Gastroesophageal sphincter (tissue), 3 donors: Measurements from ENCODE around the gene PLAC9.

Experiments used
- EP300 ChIP-seq: sonication (generic); formaldehyde crosslinking; IDR thresholded peaks from one replicate; pipeline ENCODE4 v1.6.1; 2017; ENCODE audit warnings: antibody characterized with exemption, mild to moderate bottlenecking
- POLR2A ChIP-seq, 2 donors: fragments of 450-650 bp; IDR thresholded peaks; one replicate each; pipeline ENCODE4 v1.6.1; 2017; ENCODE audit warnings: antibody characterized with exemption in 2 of 2, mild to moderate bottlenecking in 2 of 2, moderate library complexity in 1 of 2
- POLR2AphosphoS5 ChIP-seq: sonication (generic); formaldehyde crosslinking; IDR thresholded peaks from one replicate; pipeline ENCODE4 v1.6.1; 2017; ENCODE audit warnings: antibody characterized with exemption
- TF ChIP-seq, protein P1 (sequence below), 4 experiments: fragments of 200-600 bp in 2 of 4; fragments of 450-650 bp in 2 of 4; sonication (generic) in 1 of 4; IDR thresholded peaks; one replicate each; pipeline ENCODE4 v1.5.1; 2017 to 2019; ENCODE audit warnings: antibody characterized with exemption in 4 of 4, mild to moderate bottlenecking in 2 of 4, moderate library complexity in 2 of 4

GRCh38 chr10:80184291-80184690, 51.8 kb downstream of the PLAC9 start:
- TF ChIP-seq, protein P1, sequence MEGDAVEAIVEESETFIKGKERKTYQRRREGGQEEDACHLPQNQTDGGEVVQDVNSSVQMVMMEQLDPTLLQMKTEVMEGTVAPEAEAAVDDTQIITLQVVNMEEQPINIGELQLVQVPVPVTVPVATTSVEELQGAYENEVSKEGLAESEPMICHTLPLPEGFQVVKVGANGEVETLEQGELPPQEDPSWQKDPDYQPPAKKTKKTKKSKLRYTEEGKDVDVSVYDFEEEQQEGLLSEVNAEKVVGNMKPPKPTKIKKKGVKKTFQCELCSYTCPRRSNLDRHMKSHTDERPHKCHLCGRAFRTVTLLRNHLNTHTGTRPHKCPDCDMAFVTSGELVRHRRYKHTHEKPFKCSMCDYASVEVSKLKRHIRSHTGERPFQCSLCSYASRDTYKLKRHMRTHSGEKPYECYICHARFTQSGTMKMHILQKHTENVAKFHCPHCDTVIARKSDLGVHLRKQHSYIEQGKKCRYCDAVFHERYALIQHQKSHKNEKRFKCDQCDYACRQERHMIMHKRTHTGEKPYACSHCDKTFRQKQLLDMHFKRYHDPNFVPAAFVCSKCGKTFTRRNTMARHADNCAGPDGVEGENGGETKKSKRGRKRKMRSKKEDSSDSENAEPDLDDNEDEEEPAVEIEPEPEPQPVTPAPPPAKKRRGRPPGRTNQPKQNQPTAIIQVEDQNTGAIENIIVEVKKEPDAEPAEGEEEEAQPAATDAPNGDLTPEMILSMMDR (IDR thresholded peaks at IDR 0.05) = no peak
- no peak for TF ChIP-seq EP300
- TF ChIP-seq POLR2A (IDR thresholded peaks at IDR 0.05) = no peak
- TF ChIP-seq POLR2AphosphoS5 = no peak
